Fibroblast of skin of right quadriceps (primary cell): ENCODE results near the gene MRPL52.
"Not testable (repeated sequence)": the region's sequence is repeated elsewhere in the genome, so short reads cannot be mapped to it uniquely, and the experiment has no call there.

ENCODE experiments used
- DNase-seq: peaks from one replicate; pipeline ENCODE4 v3.0.0-alpha.2; 2013

Gene MRPL52

GRCh38 chr14:22860377-22860776 lies 30.7 kb downstream of the MRPL52 start:
- not testable (repeated sequence) for DNase-seq

GRCh38 chr14:22861651-22862050 lies 32.0 kb downstream of the MRPL52 start:
- no peak for DNase-seq

- DNase-seq = no peak
Observed at GRCh38 chr14:22864979-22865378, 35.3 kb downstream of the MRPL52 start.

GRCh38 chr14:22865424-22866405 lies 36.0 kb downstream of the MRPL52 start:
- DNase-seq = no peak

- no peak for DNase-seq
Observed at GRCh38 chr14:22866874-22867273, 37.2 kb downstream of the MRPL52 start.

- no peak for DNase-seq
Observed at GRCh38 chr14:22870811-22871223, 41.1 kb downstream of the MRPL52 start.

- DNase-seq = peak; percentile 69
Observed at GRCh38 chr14:22871224-22872032, 41.7 kb downstream of the MRPL52 start, which contains the start of gene LRP10. TSS of gene LRP10 (plus strand) at chr14:22871740. CDS start at chr14:22872304, 564 bp downstream.

- DNase-seq = peak; percentile 79
Observed at GRCh38 chr14:22872033-22872832, 42.5 kb downstream of the MRPL52 start.

GRCh38 chr14:22872833-22873520 lies 43.3 kb downstream of the MRPL52 start:
- DNase-seq = no peak

GRCh38 chr14:22875003-22875747 lies 45.5 kb downstream of the MRPL52 start:
- DNase-seq = no peak

- no peak for DNase-seq
Observed at GRCh38 chr14:22875748-22876319, 46.1 kb downstream of the MRPL52 start.

GRCh38 chr14:22877000-22877501 lies 47.4 kb downstream of the MRPL52 start:
- no peak for DNase-seq

GRCh38 chr14:22878271-22879246 lies 48.9 kb downstream of the MRPL52 start:
- DNase-seq = no peak

- no peak for DNase-seq
Observed at GRCh38 chr14:22882064-22882463, 52.4 kb downstream of the MRPL52 start.

- DNase-seq = peak; percentile 30
Observed at GRCh38 chr14:22882529-22883172, 53.0 kb downstream of the MRPL52 start.

- DNase-seq = no peak
Observed at GRCh38 chr14:22883173-22883976, 53.7 kb downstream of the MRPL52 start, which contains the start of gene REM2. TSS of gene REM2 (plus strand) at chr14:22883222. CDS start at chr14:22883288, 66 bp downstream.

GRCh38 chr14:22884076-22884737 lies 54.5 kb downstream of the MRPL52 start:
- no peak for DNase-seq
